SK-N-SH treated with all-trans-retinoic acid at 6 μM for 48 hours (cell line): ENCODE measurements around the gene MAGI3.

Experiments used
- SNAI2 ChIP-seq: fragments of 250-450 bp; sonication (Bioruptor Pico); IDR thresholded peaks from 2 replicates; pipeline ENCODE4 v1.5.0; 2020; ENCODE audit warnings: mild to moderate bottlenecking, moderate library complexity
- TSHZ2 ChIP-seq: fragments of 250-450 bp; sonication (Bioruptor Pico); IDR thresholded peaks from 2 replicates; pipeline ENCODE4 v1.5.0; 2020; ENCODE audit warnings: mild to moderate bottlenecking, moderate library complexity
- ZC3H10 ChIP-seq: fragments of 250-450 bp; sonication (Bioruptor Pico); IDR thresholded peaks from 2 replicates; pipeline ENCODE4 v1.5.1; 2021; ENCODE audit warnings: mild to moderate bottlenecking, moderate library complexity
- ZNF70 ChIP-seq: fragments of 450-650 bp; formaldehyde crosslinking; IDR thresholded peaks from 2 replicates; pipeline ENCODE4 v1.5.0; 2020; ENCODE audit warnings: mild to moderate bottlenecking, moderate library complexity

GRCh38 chr1:113531321-113531720 is 141.0 kb downstream of the MAGI3 start:
- TF ChIP-seq ZNF70 (no peak), TSHZ2 (no peak), SNAI2 (no peak), ZC3H10 (CRISPR knock-in tag) (no peak)
